Measurements from ENCODE around the gene CALML3.

DNA sequence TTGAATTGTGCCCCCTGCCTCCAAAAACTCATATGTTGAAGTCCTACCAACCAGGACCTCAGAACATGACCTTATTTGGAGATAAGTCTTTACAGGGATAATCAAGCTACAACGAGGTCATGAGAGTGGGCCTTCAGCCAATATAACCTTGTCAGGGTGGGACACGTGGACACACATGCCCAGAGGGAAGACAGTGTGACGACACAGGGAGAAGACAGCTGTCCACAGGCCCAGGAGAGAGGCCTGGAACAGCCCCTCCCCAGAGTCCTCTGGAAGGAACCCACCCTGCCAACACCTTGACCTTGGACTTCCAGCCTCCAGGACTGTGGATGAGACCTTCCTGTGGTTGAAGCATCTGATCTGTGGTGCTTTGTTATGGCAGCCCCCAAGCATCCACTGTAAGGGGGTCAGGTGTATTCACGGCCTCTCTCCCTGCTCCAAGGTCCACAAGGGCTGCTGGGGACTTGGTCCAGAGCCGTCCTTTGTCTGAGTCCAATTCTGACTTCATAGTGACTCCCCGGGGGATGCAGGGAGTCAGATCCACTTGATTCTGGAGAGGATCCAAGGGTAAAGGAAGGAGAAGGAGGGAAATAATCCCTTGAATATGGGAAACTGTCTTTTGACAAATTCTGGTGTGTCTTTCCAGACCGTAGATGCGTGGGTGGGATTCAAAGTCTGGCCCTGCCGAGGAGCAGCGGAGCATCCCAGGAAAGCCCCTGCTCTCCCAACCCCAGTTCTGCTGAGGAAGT is 7.0 kb downstream of the CALML3 start:
- TF ChIP-seq POLR2AphosphoS5 (IDR thresholded peaks at IDR 0.05; ENCODE audit: insufficient read depth, low read depth, low read length) (no peak), POLR2A (IDR thresholded peaks at IDR 0.05; ENCODE audit: low read depth, low read length) (no peak)
